Peyer's patch (tissue), 4 donors: ENCODE measurements around the gene GNAS-AS1. TPM values are rescaled to one million over a fixed set of nuclear protein-coding genes. Genes with fewer than 3 reads are reported as not detected.
A peak's percentile ranks its signal among the peaks of the same experiment; 100 is the strongest.

Source experiments
- DNase-seq, 3 donors: peaks; one replicate each; pipeline ENCODE4 v3.0.0-alpha.2; 2017 to 2019
- H3K27ac ChIP-seq, 4 donors: fragments of 200-600 bp; sonication (generic); one replicate each; pipeline ENCODE4 v1.5.1; 2016 to 2019
- H3K27me3 ChIP-seq, 2 donors: fragments of 200-600 bp; sonication (generic); one replicate each; pipeline ENCODE4 v1.5.1; 2019
- H3K36me3 ChIP-seq, 3 donors: fragments of 200-600 bp; sonication (generic); one replicate each; pipeline ENCODE4 v1.5.1; 2016 to 2019
- H3K4me1 ChIP-seq, 4 donors: fragments of 200-600 bp; sonication (generic); one replicate each; pipeline ENCODE4 v1.5.1; 2016 to 2019
- H3K4me3 ChIP-seq, 4 donors: fragments of 200-600 bp; sonication (generic); 1 replicate in 3 of 4; 2 replicates in 1 of 4; pipeline ENCODE4 v1.5.1; 2016 to 2019; ENCODE audit warnings: mild to moderate bottlenecking in 1 of 4
- H3K9me3 ChIP-seq, 4 donors: fragments of 200-600 bp; sonication (generic); one replicate each; pipeline ENCODE4 v1.5.1; 2016 to 2019; ENCODE audit warnings: mild to moderate bottlenecking in 1 of 4
- CTCF ChIP-seq, 6 experiments: fragments of 450-650 bp in 4 of 6; fragments of 200-600 bp in 2 of 6; sonication (generic) in 1 of 6; IDR thresholded peaks; one replicate each; pipeline ENCODE4 v1.5.1; 2017 to 2019; ENCODE audit warnings: antibody characterized with exemption in 6 of 6, mild to moderate bottlenecking in 3 of 6, moderate library complexity in 1 of 6
- POLR2A ChIP-seq, 2 donors: fragments of 450-650 bp; IDR thresholded peaks; one replicate each; pipeline ENCODE4 v1.5.1; 2017; ENCODE audit warnings: antibody characterized with exemption in 2 of 2, mild to moderate bottlenecking in 2 of 2, moderate library complexity in 2 of 2
- total RNA-seq, 4 donors: library from RNA; depleted of rRNA; stranded (reverse); fragments of >200 nt; gene quantifications; one replicate each; pipeline ENCODE4 v1.1.0, GENCODE V29; 2016

GNAS-AS1 gene
- total RNA-seq, 4 donors from 2014 or later, result 0.67 to 1.3 TPM; not detected in 2

GRCh38 chr20:58818586-58819285, 32.0 kb downstream of the GNAS-AS1 start:
- Histone ChIP-seq H3K4me1 (no peaks in the 10 kb centered on the region), H3K9me3 (no peaks in the 10 kb centered on the region), H3K36me3 (no peaks in the 10 kb centered on the region), H3K27me3 (no peaks in the 10 kb centered on the region), H3K4me3 (no peak overlapping the region), H3K27ac (no peak overlapping the region)
- TF ChIP-seq POLR2A (IDR thresholded peaks at IDR 0.05), result no peak
- TF ChIP-seq CTCF (IDR thresholded peaks at IDR 0.05), result no peak
- peak in 1 of 3 donors; percentile 8 for DNase-seq

- no peak overlapping the region for H3K4me3 ChIP-seq
- no peaks in the 10 kb centered on the region for H3K36me3 ChIP-seq
- DNase-seq, result no peak
- TF ChIP-seq CTCF (IDR thresholded peaks at IDR 0.05) (no peak), POLR2A (IDR thresholded peaks at IDR 0.05) (no peak)
- H3K4me1 ChIP-seq, result no peaks in the 10 kb centered on the region
- no peaks in the 10 kb centered on the region for H3K27me3 ChIP-seq
- H3K27ac ChIP-seq, result no peak overlapping the region
- H3K9me3 ChIP-seq, result no peaks in the 10 kb centered on the region
These were observed 33.0 kb downstream of the GNAS-AS1 start for GRCh38 chr20:58817748-58818147.

- Histone ChIP-seq H3K27me3 (no peaks in the 10 kb centered on the region), H3K36me3 (no peaks in the 10 kb centered on the region), H3K4me3 (no peak overlapping the region), H3K9me3 (no peaks in the 10 kb centered on the region), H3K4me1 (no peaks in the 10 kb centered on the region), H3K27ac (no peak overlapping the region)
- TF ChIP-seq POLR2A (IDR thresholded peaks at IDR 0.05), result no peak
- peak in 1 of 3 donors; percentile 33 for DNase-seq
These were observed 33.6 kb downstream of the GNAS-AS1 start for GRCh38 chr20:58816957-58817651.

- Histone ChIP-seq H3K9me3 (no peaks in the 10 kb centered on the region), H3K36me3 (no peaks in the 10 kb centered on the region), H3K27me3 (no peaks in the 10 kb centered on the region), H3K4me3 (no peak overlapping the region), H3K4me1 (no peaks in the 10 kb centered on the region), H3K27ac (no peak overlapping the region)
- TF ChIP-seq POLR2A (IDR thresholded peaks at IDR 0.05) (no peak), CTCF (IDR thresholded peaks at IDR 0.05) (no peak)
- no peak for DNase-seq
These were observed 34.7 kb downstream of the GNAS-AS1 start for GRCh38 chr20:58816051-58816450.

- no peak for DNase-seq
- TF ChIP-seq POLR2A (IDR thresholded peaks at IDR 0.05) (no peak), CTCF (IDR thresholded peaks at IDR 0.05) (no peak)
- H3K27ac ChIP-seq, result no peak overlapping the region
- H3K27me3 ChIP-seq, result no peaks in the 10 kb centered on the region
- H3K4me3 ChIP-seq, result no peak overlapping the region
- no peaks in the 10 kb centered on the region for H3K36me3 ChIP-seq
- no peaks in the 10 kb centered on the region for H3K4me1 ChIP-seq
- H3K9me3 ChIP-seq, result no peaks in the 10 kb centered on the region
These were observed 35.3 kb downstream of the GNAS-AS1 start for GRCh38 chr20:58815448-58815847.

GRCh38 chr20:58813369-58813768, 37.3 kb downstream of the GNAS-AS1 start:
- TF ChIP-seq POLR2A (IDR thresholded peaks at IDR 0.05) (no peak), CTCF (IDR thresholded peaks at IDR 0.05) (no peak)
- no peaks in the 10 kb centered on the region for H3K4me1 ChIP-seq
- no peaks in the 10 kb centered on the region for H3K27me3 ChIP-seq
- H3K27ac ChIP-seq, result no peak overlapping the region
- H3K4me3 ChIP-seq, result no peak overlapping the region
- H3K9me3 ChIP-seq, result no peaks in the 10 kb centered on the region
- DNase-seq, result no peak
- no peaks in the 10 kb centered on the region for H3K36me3 ChIP-seq
